GM12891 (cell line): ENCODE data around the gene C11orf91.

ENCODE experiments used
- PAX5 ChIP-seq: IDR thresholded peaks from 2 replicates; pipeline ENCODE4 v1.6.1; 2011; ENCODE audit warnings: low read length, moderate library complexity, mild to moderate bottlenecking; ENCODE audit not compliant: insufficient read depth, severe bottlenecking
- POLR2A ChIP-seq: IDR thresholded peaks from 2 replicates; pipeline ENCODE4 v1.6.1; 2011; ENCODE audit warnings: low read depth, low read length, control low read depth
- POLR2AphosphoS5 ChIP-seq: IDR thresholded peaks from 2 replicates; pipeline ENCODE4 v1.6.1; 2011; ENCODE audit warnings: low read depth, low read length, control low read depth
- POU2F2 ChIP-seq: IDR thresholded peaks from 2 replicates; pipeline ENCODE4 v1.6.1; 2011; ENCODE audit warnings: low read depth, mild to moderate bottlenecking, control low read depth, low read length, moderate library complexity
- SPI1 ChIP-seq: IDR thresholded peaks from 2 replicates; pipeline ENCODE4 v1.6.1; 2011; ENCODE audit warnings: low read depth, low read length, control low read depth
- TAF1 ChIP-seq: IDR thresholded peaks from 2 replicates; pipeline ENCODE4 v1.6.1; 2011; ENCODE audit warnings: low read depth, low read length, control low read depth

DNA sequence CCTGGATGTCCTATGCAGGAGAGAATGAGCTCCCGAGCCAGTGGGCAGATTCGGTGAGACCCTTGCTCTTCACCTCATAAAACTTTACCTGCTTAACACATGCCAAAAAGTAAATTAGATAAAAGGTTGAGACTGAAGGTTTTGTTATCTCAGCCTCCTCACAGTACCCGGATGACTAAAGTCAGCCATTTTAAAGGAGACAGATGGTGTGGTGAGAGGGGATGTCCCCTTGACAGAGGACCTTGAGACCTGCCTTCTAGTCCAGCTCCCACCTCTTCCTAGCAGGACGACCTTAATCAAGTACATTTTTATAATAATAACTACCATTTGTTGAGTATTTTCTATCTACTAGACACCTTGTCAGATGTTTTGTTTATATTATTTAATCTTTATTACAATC lies 39.7 kb downstream of the C11orf91 start:
- TF ChIP-seq POLR2A (no peak), PAX5 (no peak), TAF1 (no peak), SPI1 (no peak), POLR2AphosphoS5 (no peak), POU2F2 (no peak)
